Measurements from ENCODE around the gene SPRED3.

DNA sequence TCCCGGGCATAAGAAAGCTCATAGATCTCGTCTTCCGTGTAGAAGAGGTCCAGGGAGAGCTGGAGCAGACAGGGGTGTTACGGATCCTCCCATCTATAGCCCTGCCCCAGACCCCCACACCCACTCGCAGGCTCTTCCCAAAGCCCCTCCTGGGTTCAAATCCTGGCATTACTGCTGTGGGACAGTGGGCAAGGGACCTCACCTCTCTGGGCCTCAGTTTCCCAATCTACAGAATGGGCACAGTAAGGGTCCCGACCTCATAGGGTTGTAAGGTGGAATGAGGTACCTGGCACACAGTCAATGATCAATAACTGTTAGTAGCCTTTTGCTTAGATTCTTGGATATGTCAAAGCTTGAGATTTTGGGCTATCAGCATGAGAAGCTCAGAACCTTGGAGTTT is 24.9 kb downstream of the SPRED3 start:
- TF ChIP-seq, protein P1, sequence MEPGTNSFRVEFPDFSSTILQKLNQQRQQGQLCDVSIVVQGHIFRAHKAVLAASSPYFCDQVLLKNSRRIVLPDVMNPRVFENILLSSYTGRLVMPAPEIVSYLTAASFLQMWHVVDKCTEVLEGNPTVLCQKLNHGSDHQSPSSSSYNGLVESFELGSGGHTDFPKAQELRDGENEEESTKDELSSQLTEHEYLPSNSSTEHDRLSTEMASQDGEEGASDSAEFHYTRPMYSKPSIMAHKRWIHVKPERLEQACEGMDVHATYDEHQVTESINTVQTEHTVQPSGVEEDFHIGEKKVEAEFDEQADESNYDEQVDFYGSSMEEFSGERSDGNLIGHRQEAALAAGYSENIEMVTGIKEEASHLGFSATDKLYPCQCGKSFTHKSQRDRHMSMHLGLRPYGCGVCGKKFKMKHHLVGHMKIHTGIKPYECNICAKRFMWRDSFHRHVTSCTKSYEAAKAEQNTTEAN (CRISPR knock-in tag; IDR thresholded peaks at IDR 0.05), result no peak
- no peak for TF ChIP-seq ZNF671 (CRISPR knock-in tag; IDR thresholded peaks at IDR 0.05)
- no peak for TF ChIP-seq TP53 (CRISPR knock-in tag; IDR thresholded peaks at IDR 0.05)
- TF ChIP-seq TEAD4 (CRISPR knock-in tag; IDR thresholded peaks at IDR 0.05), result no peak
- TF ChIP-seq, protein P2, sequence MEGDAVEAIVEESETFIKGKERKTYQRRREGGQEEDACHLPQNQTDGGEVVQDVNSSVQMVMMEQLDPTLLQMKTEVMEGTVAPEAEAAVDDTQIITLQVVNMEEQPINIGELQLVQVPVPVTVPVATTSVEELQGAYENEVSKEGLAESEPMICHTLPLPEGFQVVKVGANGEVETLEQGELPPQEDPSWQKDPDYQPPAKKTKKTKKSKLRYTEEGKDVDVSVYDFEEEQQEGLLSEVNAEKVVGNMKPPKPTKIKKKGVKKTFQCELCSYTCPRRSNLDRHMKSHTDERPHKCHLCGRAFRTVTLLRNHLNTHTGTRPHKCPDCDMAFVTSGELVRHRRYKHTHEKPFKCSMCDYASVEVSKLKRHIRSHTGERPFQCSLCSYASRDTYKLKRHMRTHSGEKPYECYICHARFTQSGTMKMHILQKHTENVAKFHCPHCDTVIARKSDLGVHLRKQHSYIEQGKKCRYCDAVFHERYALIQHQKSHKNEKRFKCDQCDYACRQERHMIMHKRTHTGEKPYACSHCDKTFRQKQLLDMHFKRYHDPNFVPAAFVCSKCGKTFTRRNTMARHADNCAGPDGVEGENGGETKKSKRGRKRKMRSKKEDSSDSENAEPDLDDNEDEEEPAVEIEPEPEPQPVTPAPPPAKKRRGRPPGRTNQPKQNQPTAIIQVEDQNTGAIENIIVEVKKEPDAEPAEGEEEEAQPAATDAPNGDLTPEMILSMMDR (IDR thresholded peaks at IDR 0.05), result no peak
- TF ChIP-seq, protein P3, sequence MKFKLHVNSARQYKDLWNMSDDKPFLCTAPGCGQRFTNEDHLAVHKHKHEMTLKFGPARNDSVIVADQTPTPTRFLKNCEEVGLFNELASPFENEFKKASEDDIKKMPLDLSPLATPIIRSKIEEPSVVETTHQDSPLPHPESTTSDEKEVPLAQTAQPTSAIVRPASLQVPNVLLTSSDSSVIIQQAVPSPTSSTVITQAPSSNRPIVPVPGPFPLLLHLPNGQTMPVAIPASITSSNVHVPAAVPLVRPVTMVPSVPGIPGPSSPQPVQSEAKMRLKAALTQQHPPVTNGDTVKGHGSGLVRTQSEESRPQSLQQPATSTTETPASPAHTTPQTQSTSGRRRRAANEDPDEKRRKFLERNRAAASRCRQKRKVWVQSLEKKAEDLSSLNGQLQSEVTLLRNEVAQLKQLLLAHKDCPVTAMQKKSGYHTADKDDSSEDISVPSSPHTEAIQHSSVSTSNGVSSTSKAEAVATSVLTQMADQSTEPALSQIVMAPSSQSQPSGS (CRISPR knock-in tag; IDR thresholded peaks at IDR 0.05; ENCODE audit: borderline replicate concordance, low read depth), result no peak
- no peak for TF ChIP-seq GABPB1 (CRISPR knock-in tag; IDR thresholded peaks at IDR 0.05)

Measured in WTC11 (cell line).